GM21737 (cell line): ENCODE measurements around the gene UNC5A.
"Not testable (repeated sequence)": the region's sequence is repeated elsewhere in the genome, so short reads cannot be mapped to it uniquely, and the experiment has no call there.

ENCODE experiments used
- ATAC-seq: cut with Tn5 transposase; IDR thresholded peaks from one replicate; pipeline ENCODE4 v1.9.1; 2021; ENCODE audit warnings: mild to moderate bottlenecking, moderate library complexity; ENCODE audit not compliant: unreplicated experiment

The UNC5A gene

GRCh38 chr5:176861276-176861675 lies 50.9 kb downstream of the UNC5A start:
- no peak for ATAC-seq

GRCh38 chr5:176862330-176862995 lies 52.1 kb downstream of the UNC5A start:
- no peak for ATAC-seq

- ATAC-seq: no peak
Observed at GRCh38 chr5:176863041-176863764, 52.8 kb downstream of the UNC5A start.

GRCh38 chr5:176863765-176864098 lies 53.4 kb downstream of the UNC5A start:
- ATAC-seq: no peak

- ATAC-seq: no peak
Observed at GRCh38 chr5:176864755-176865154, 54.4 kb downstream of the UNC5A start.

- ATAC-seq: no peak
Observed at GRCh38 chr5:176865964-176866363, 55.6 kb downstream of the UNC5A start.

GRCh38 chr5:176866707-176867310 lies 56.5 kb downstream of the UNC5A start:
- ATAC-seq: no peak

- no peak for ATAC-seq
Observed at GRCh38 chr5:176868126-176868525, 57.8 kb downstream of the UNC5A start.

GRCh38 chr5:176868731-176869130 lies 58.4 kb downstream of the UNC5A start:
- ATAC-seq: no peak

- ATAC-seq: no peak
Observed at GRCh38 chr5:176869501-176870109, 59.2 kb downstream of the UNC5A start.

GRCh38 chr5:176870110-176870591 lies 59.8 kb downstream of the UNC5A start:
- ATAC-seq: no peak

GRCh38 chr5:176870644-176871043 lies 60.3 kb downstream of the UNC5A start:
- not testable (repeated sequence) for ATAC-seq

- not testable (repeated sequence) for ATAC-seq
Observed at GRCh38 chr5:176872586-176872985, 62.2 kb downstream of the UNC5A start.

- ATAC-seq: not testable (repeated sequence)
Observed at GRCh38 chr5:176873011-176873410, 62.7 kb downstream of the UNC5A start.

- ATAC-seq: no peak
Observed at GRCh38 chr5:176873541-176874172, 63.3 kb downstream of the UNC5A start.

- no peak for ATAC-seq
Observed at GRCh38 chr5:176874198-176874780, 63.9 kb downstream of the UNC5A start.

- ATAC-seq: no peak
Observed at GRCh38 chr5:176875014-176875550, 64.7 kb downstream of the UNC5A start.

GRCh38 chr5:176875783-176876505 lies 65.6 kb downstream of the UNC5A start:
- no peak for ATAC-seq

- ATAC-seq: no peak
Observed at GRCh38 chr5:176876506-176877431, 66.4 kb downstream of the UNC5A start.
